HCT116 (cell line): ENCODE results near the gene CFAP45. TPM values are rescaled to one million over a fixed set of nuclear protein-coding genes. Genes with fewer than 3 reads are reported as not detected.
A peak's percentile ranks its signal among the peaks of the same experiment; 100 is the strongest.

ENCODE experiments used
- ATAC-seq: fragments of 200-7000 bp; cut with Tn5 transposase; 2 replicates; pipeline ENCODE4 v1.9.1; 2020; ENCODE audit warnings: mild to moderate bottlenecking, moderate library complexity
- BruUV-seq: library from RNA; stranded (reverse); fragments of 400-500 nt; replicated peaks from 2 replicates; lab custom pipeline; 2021; lab: Mats Ljungman, UMichigan
- CTCF ChIA-PET: fragments of 300-600 bp; sonication (Branson Sonifier 250); formaldehyde crosslinking; loops from one replicate; lab custom pipeline; 2021; ENCODE audit warnings: antibody characterized with exemption; lab: Charles Lee
- POLR2A ChIA-PET: fragments of 300-600, 350-600 bp; sonication (Branson Sonifier 250); formaldehyde crosslinking; loops from one replicate; lab custom pipeline; 2021; ENCODE audit warnings: antibody characterized with exemption; lab: Charles Lee
- RAD21 ChIA-PET, 2 experiments: fragments of 300-600 bp; sonication (Branson Sonifier 250); formaldehyde crosslinking; loops; one replicate each; lab custom pipeline; 2023; ENCODE audit warnings: low total read pairs in 2 of 2; ENCODE audit not compliant: uncharacterized antibody in 2 of 2, unreplicated experiment in 2 of 2, low non-redundant PET in 1 of 2; lab: Charles Lee
- DNase-seq: peaks from one replicate; pipeline ENCODE4 v3.0.0-alpha.2; 2010; ENCODE audit warnings: low read depth, low spot score
- H2AFZ ChIP-seq: fragments of 200-600 bp; shearing (Covaris generic), sonication (generic); 2 replicates; pipeline ENCODE4 v1.6.1; 2017; ENCODE audit warnings: low read depth, mixed run types, mixed read lengths, antibody characterized with exemption, low read length; ENCODE audit not compliant: poor library complexity, severe bottlenecking
- H3K27ac ChIP-seq: 2 replicates; pipeline ENCODE4 v1.5.1; 2012; ENCODE audit warnings: low read depth, low read length
- H3K27me3 ChIP-seq: fragments of 200-600 bp; sonication (generic); 2 replicates; pipeline ENCODE4 v1.6.1; 2016; ENCODE audit warnings: mixed run types, low read length, mixed read lengths; ENCODE audit not compliant: insufficient read depth
- H3K36me3 ChIP-seq, 2 experiments: fragments of 200-500 bp in 1 of 2; fragments of 200-600 bp in 1 of 2; sonication (Bioruptor generic) in 1 of 2; sonication (generic) in 1 of 2; 2 replicates each; pipeline versions ENCODE4 v1.5.1 to v1.6.1; 2014 to 2016; ENCODE audit warnings: low read length in 2 of 2, inconsistent platforms in 1 of 2, mixed read lengths in 1 of 2, mixed run types in 1 of 2; ENCODE audit not compliant: insufficient read depth in 2 of 2, control insufficient read depth in 1 of 2
- H3K4me1 ChIP-seq, 2 experiments: fragments of 200-600 bp in 1 of 2; sonication (generic) in 1 of 2; 2 replicates each; pipeline versions ENCODE4 v1.5.1 to v1.6.1; 2012 to 2017; ENCODE audit warnings: low read length in 2 of 2, inconsistent platforms in 1 of 2, mild to moderate bottlenecking in 1 of 2, mixed read lengths in 1 of 2, mixed run types in 1 of 2, moderate library complexity in 1 of 2; ENCODE audit not compliant: insufficient read depth in 2 of 2, control insufficient read depth in 1 of 2
- H3K4me2 ChIP-seq: fragments of 200-600 bp; sonication (generic); 2 replicates; pipeline ENCODE4 v1.6.1; 2017; ENCODE audit warnings: mixed run types, low read length, mixed read lengths
- H3K4me3 ChIP-seq, 2 experiments: fragments of 200-600 bp in 1 of 2; sonication (generic) in 1 of 2; replicated peaks in 1 of 2; 2 replicates each; pipeline ENCODE4 v1.5.1; 2011 to 2016; ENCODE audit warnings: low read length in 2 of 2, control low read depth in 1 of 2, low read depth in 1 of 2, mild to moderate bottlenecking in 1 of 2, mixed read lengths in 1 of 2, mixed run types in 1 of 2
- H3K79me2 ChIP-seq: fragments of 200-600 bp; sonication (generic); 2 replicates; pipeline ENCODE4 v1.6.1; 2017; ENCODE audit warnings: mild to moderate bottlenecking, mixed run types, low read length, moderate library complexity, mixed read lengths; ENCODE audit not compliant: insufficient read depth
- H3K9ac ChIP-seq: fragments of 200-600 bp; sonication (generic); 2 replicates; pipeline ENCODE4 v1.6.1; 2016; ENCODE audit warnings: low read length, mixed read lengths
- H3K9me2 ChIP-seq: fragments of 200-600 bp; sonication (generic), shearing (Covaris generic); 2 replicates; pipeline ENCODE4 v1.6.1; 2017; ENCODE audit warnings: mixed run types, mild to moderate bottlenecking, moderate library complexity; ENCODE audit not compliant: insufficient read depth
- H3K9me3 ChIP-seq, 2 experiments: fragments of 200-500 bp in 1 of 2; fragments of 200-600 bp in 1 of 2; sonication (Bioruptor generic) in 1 of 2; sonication (generic) in 1 of 2; 2 replicates each; pipeline ENCODE4 v1.6.1; 2014 to 2017; ENCODE audit warnings: low read length in 2 of 2, mixed read lengths in 2 of 2, inconsistent platforms in 1 of 2, low read depth in 1 of 2, mild to moderate bottlenecking in 1 of 2, mixed run types in 1 of 2, moderate library complexity in 1 of 2; ENCODE audit not compliant: control insufficient read depth in 1 of 2, insufficient read depth in 1 of 2
- H4K20me1 ChIP-seq: fragments of 200-600 bp; sonication (generic), shearing (Covaris generic); 2 replicates; pipeline ENCODE4 v1.6.1; 2017; ENCODE audit warnings: mixed run types, mild to moderate bottlenecking, moderate library complexity; ENCODE audit not compliant: insufficient read depth
- CBX3 ChIP-seq: IDR thresholded peaks from 2 replicates; pipeline ENCODE4 v1.6.1; 2012; ENCODE audit warnings: low read depth
- CTCF ChIP-seq, 3 experiments: fragments of 200-600 bp in 1 of 3; sonication (generic) in 1 of 3; IDR thresholded peaks in 2 of 3; conservative IDR thresholded peaks in 1 of 3; 2 replicates each; pipeline ENCODE4 v1.5.1; 2012 to 2017; ENCODE audit warnings: low read depth in 2 of 3, low read length in 2 of 3, antibody characterized with exemption in 1 of 3, borderline replicate concordance in 1 of 3, control low read depth in 1 of 3, mild to moderate bottlenecking in 1 of 3, mixed read lengths in 1 of 3, mixed run types in 1 of 3, moderate library complexity in 1 of 3; ENCODE audit not compliant: insufficient read depth in 1 of 3
- EZH2phosphoT487 ChIP-seq: fragments of 200-600 bp; IDR thresholded peaks from 2 replicates; pipeline ENCODE4 v1.6.1; 2018; ENCODE audit warnings: antibody characterized with exemption, borderline replicate concordance
- JUND ChIP-seq: IDR thresholded peaks from 2 replicates; pipeline ENCODE4 v1.6.1; 2012
- MAX ChIP-seq: IDR thresholded peaks from 2 replicates; pipeline ENCODE4 v1.6.1; 2012
- POLR2A ChIP-seq: IDR thresholded peaks from 2 replicates; pipeline ENCODE4 v1.7.0; 2011; ENCODE audit warnings: borderline replicate concordance; ENCODE audit not compliant: insufficient read depth, insufficient read length; ENCODE audit errors: extremely low read depth
- POLR2AphosphoS5 ChIP-seq: IDR thresholded peaks from 2 replicates; pipeline ENCODE4 v1.6.1; 2011; ENCODE audit warnings: mild to moderate bottlenecking, low read depth, low read length, moderate library complexity
- RAD21 ChIP-seq: IDR thresholded peaks from 2 replicates; pipeline ENCODE4 v1.6.1; 2012; ENCODE audit warnings: low read depth, mild to moderate bottlenecking
- SRF ChIP-seq: IDR thresholded peaks from 2 replicates; pipeline ENCODE4 v1.6.1; 2012; ENCODE audit warnings: low read depth
- TCF7L2 ChIP-seq: IDR thresholded peaks from 2 replicates; pipeline ENCODE4 v1.7.0; 2011; ENCODE audit warnings: borderline replicate concordance, inconsistent platforms; ENCODE audit not compliant: insufficient read depth, insufficient read length; ENCODE audit errors: extremely low read depth
- YY1 ChIP-seq: IDR thresholded peaks from 2 replicates; pipeline ENCODE4 v1.6.1; 2011; ENCODE audit warnings: low read length, low read depth, moderate library complexity, mild to moderate bottlenecking; ENCODE audit not compliant: insufficient replicate concordance; ENCODE audit errors: extremely low read depth
- ZBTB33 ChIP-seq: IDR thresholded peaks from 2 replicates; pipeline ENCODE4 v1.6.1; 2011; ENCODE audit warnings: mild to moderate bottlenecking, low read length, moderate library complexity; ENCODE audit not compliant: insufficient replicate concordance; ENCODE audit errors: extremely low read depth
- ZNF274 ChIP-seq: fragments of 200-500 bp; sonication (Bioruptor generic); IDR thresholded peaks from 2 replicates; pipeline ENCODE4 v1.6.1; 2014; ENCODE audit warnings: mild to moderate bottlenecking, low read depth, low read length, inconsistent platforms
- intact Hi-C: fragments of 100-400 bp; cut with micrococcal nuclease; formaldehyde crosslinking; loops from 2 replicates; pipeline ENCODE4 v1.10.0; 2022
- total RNA-seq: library from RNA; stranded (reverse); gene quantifications from one replicate; pipeline ENCODE4 v1.2.1, GENCODE V29; 2021; ENCODE audit not compliant: unreplicated experiment

CFAP45 gene
- total RNA-seq, 1 experiment from 2014 or later, result 0.59 TPM

GRCh38 chr1:159869173-159869572 is 30.8 kb downstream of the CFAP45 start (continued):
- no peak for TF ChIP-seq ZBTB33

- Histone ChIP-seq H3K9me3 (no peaks in the 10 kb centered on the region), H3K4me3 (peak overlapping the region in 1 of 2 experiments; percentile 24; a peak in 1 of 4 replicates), H3K27ac (no peak overlapping the region)
- ATAC-seq, result peak; percentile 36
- intact Hi-C loops, result no loop called here
- RAD21 ChIA-PET, result no interaction called here
- TF ChIP-seq MAX, result no peak
- TF ChIP-seq TCF7L2, result no peak
- no peak for TF ChIP-seq RAD21
- TF ChIP-seq YY1, result no peak
- no peak for TF ChIP-seq ZNF274
- no peak for TF ChIP-seq CTCF (IDR thresholded peaks at IDR 0.05 in 2 of 3, conservative IDR thresholded peaks at IDR 0.05 in 1 of 3; ENCODE audit: borderline replicate concordance in 1 of 3, insufficient read depth in 1 of 3, low read depth in 2 of 3, low read length in 2 of 3)
- TF ChIP-seq CBX3, result no peak
- no peak for TF ChIP-seq JUND
- TF ChIP-seq SRF, result no peak
- TF ChIP-seq EZH2phosphoT487, result no peak
- no peak for TF ChIP-seq POLR2A
- no peak for TF ChIP-seq POLR2AphosphoS5
- TF ChIP-seq, all 23 proteins: peak for 0
- Histone ChIP-seq H3K4me1 (peaks cover 29 to 57% of the 10 kb centered on the region in 2 experiments), H3K9me2 (no peaks in the 10 kb centered on the region), H2AFZ (peak overlapping the region; percentile 19), H3K9ac (peak overlapping the region; percentile 27), H4K20me1 (no peaks in the 10 kb centered on the region), H3K79me2 (no peaks in the 10 kb centered on the region), H3K36me3 (no peaks in the 10 kb centered on the region), H3K27me3 (no peaks in the 10 kb centered on the region; the same call in 1 of the 2 replicates), H3K4me2 (peak overlapping the region; percentile 60)
- DNase-seq, result no peak
- POLR2A ChIA-PET, result interaction anchor here (0.9 to 1.5 kb wide), 3 partner anchors 13 to 21 kb away, joined by 3 to 5 read pairs (median 3); no protein-coding TSS in a partner anchor
- no TSS peak for BruUV-seq
- CTCF ChIA-PET, result interaction anchor here (0.9 to 1.2 kb wide), 3 partner anchors 70 to 88 kb away, joined by 3 to 4 read pairs (median 3); partner anchors contain the start of gene DUSP23
Measured at GRCh38 chr1:159868766-159869165, 31.2 kb downstream of the CFAP45 start.
